Measurements from ENCODE around the gene POLG. TPM values are rescaled to one million over a fixed set of nuclear protein-coding genes. Genes with fewer than 3 reads are reported as not detected.

Gene POLG
- total RNA-seq, 1 donor, result 84.7 TPM

- Histone ChIP-seq H3K27me3 (ENCODE audit: insufficient read depth, low read length) (peaks cover 95% of the 10 kb centered on the region), H3K9me3 (ENCODE audit: low read depth, low read length) (no peaks in the 10 kb centered on the region), H3K4me1 (ENCODE audit: insufficient read depth, low read length) (peaks cover 40% of the 10 kb centered on the region), H3K4me3 (ENCODE audit: low read length) (no peak overlapping the region)
These were observed 29.7 kb upstream of the POLG start for GRCh38 chr15:89364341-89364740.

- Histone ChIP-seq H3K4me1 (ENCODE audit: insufficient read depth, low read length) (peaks cover 46% of the 10 kb centered on the region), H3K9me3 (ENCODE audit: low read depth, low read length) (no peaks in the 10 kb centered on the region), H3K27me3 (ENCODE audit: insufficient read depth, low read length) (peaks cover 94% of the 10 kb centered on the region), H3K4me3 (ENCODE audit: low read length) (no peak overlapping the region)
These were observed 29.1 kb upstream of the POLG start for GRCh38 chr15:89363770-89364169.

GRCh38 chr15:89363133-89363532, 28.5 kb upstream of the POLG start:
- Histone ChIP-seq H3K4me1 (ENCODE audit: insufficient read depth, low read length) (peaks cover 51% of the 10 kb centered on the region), H3K27me3 (ENCODE audit: insufficient read depth, low read length) (peaks cover 94% of the 10 kb centered on the region), H3K9me3 (ENCODE audit: low read depth, low read length) (no peaks in the 10 kb centered on the region), H3K4me3 (ENCODE audit: low read length) (no peak overlapping the region)

GRCh38 chr15:89362203-89363101, 27.8 kb upstream of the POLG start:
- no peak overlapping the region for H3K4me3 ChIP-seq (ENCODE audit: low read length)
- no peaks in the 10 kb centered on the region for H3K9me3 ChIP-seq (ENCODE audit: low read depth, low read length)
- H3K27me3 ChIP-seq (ENCODE audit: insufficient read depth, low read length), result peaks cover 95% of the 10 kb centered on the region
- H3K4me1 ChIP-seq (ENCODE audit: insufficient read depth, low read length), result peaks cover 50% of the 10 kb centered on the region

- H3K9me3 ChIP-seq (ENCODE audit: low read depth, low read length), result no peaks in the 10 kb centered on the region
- H3K4me3 ChIP-seq (ENCODE audit: low read length), result no peak overlapping the region
These were observed 27.0 kb upstream of the POLG start for GRCh38 chr15:89361451-89362202.

GRCh38 chr15:89360294-89360971, 25.8 kb upstream of the POLG start:
- Histone ChIP-seq H3K4me1 (ENCODE audit: insufficient read depth, low read length) (peaks cover 44% of the 10 kb centered on the region), H3K9me3 (ENCODE audit: low read depth, low read length) (no peaks in the 10 kb centered on the region), H3K4me3 (ENCODE audit: low read length) (no peak overlapping the region), H3K27me3 (ENCODE audit: insufficient read depth, low read length) (peaks cover 93% of the 10 kb centered on the region)

More at GRCh38 chr15:89361451-89362202, 27.0 kb upstream of the POLG start:
- peaks cover 95% of the 10 kb centered on the region for H3K27me3 ChIP-seq (ENCODE audit: insufficient read depth, low read length)
- peaks cover 44% of the 10 kb centered on the region for H3K4me1 ChIP-seq (ENCODE audit: insufficient read depth, low read length)

DNA sequence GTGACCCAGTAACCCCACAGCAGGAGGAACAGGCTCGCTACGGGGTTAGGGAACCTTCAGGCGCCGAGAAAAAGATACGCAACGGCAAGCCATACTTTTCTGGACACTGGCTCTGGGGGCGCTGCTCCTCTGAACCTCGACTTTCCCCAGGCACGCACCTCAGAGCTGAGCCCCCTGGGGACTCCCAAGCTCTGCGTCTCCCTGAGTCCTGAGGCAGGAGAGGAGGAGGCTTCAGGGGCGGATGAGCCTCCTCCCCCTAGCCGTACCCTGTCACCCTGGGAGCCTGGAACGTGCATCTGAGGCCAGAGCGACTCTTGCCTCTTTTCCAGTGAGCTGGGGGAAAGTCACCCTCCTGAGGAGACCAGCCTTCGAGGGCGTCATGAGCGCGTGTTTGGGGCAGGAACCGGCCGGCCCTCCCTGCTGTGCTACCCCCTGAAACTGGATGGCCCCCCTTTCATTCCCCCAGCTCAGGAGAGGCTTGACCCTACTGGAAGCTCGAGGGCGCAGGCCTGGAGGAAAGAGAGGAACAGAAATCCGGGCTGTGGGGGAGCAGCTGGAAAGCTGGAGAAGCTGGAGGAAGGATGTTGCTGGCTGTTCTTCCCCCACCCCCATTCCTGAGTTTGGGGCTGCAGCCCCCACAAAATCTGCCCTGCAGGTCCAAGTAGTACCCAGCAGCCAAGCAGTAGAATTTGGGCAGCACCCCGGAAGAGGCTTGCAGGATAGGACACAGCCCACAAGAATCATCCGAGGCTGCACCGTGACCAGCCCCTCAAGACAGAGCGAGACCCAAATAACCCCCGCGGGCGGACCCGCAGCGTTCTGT, 25.1 kb upstream of the POLG start:
- Histone ChIP-seq H3K4me3 (ENCODE audit: low read length) (no peak overlapping the region), H3K27me3 (ENCODE audit: insufficient read depth, low read length) (peaks cover 91% of the 10 kb centered on the region), H3K9me3 (ENCODE audit: low read depth, low read length) (no peaks in the 10 kb centered on the region), H3K4me1 (ENCODE audit: insufficient read depth, low read length) (peaks cover 43% of the 10 kb centered on the region)

GRCh38 chr15:89358755-89359439, 24.3 kb upstream of the POLG start:
- Histone ChIP-seq H3K9me3 (ENCODE audit: low read depth, low read length) (no peaks in the 10 kb centered on the region), H3K4me1 (ENCODE audit: insufficient read depth, low read length) (peaks cover 36% of the 10 kb centered on the region), H3K4me3 (ENCODE audit: low read length) (peak overlapping the region; percentile 28), H3K27me3 (ENCODE audit: insufficient read depth, low read length) (peaks cover 87% of the 10 kb centered on the region)

GRCh38 chr15:89358435-89358754, 23.8 kb upstream of the POLG start:
- Histone ChIP-seq H3K4me1 (ENCODE audit: insufficient read depth, low read length) (peaks cover 31% of the 10 kb centered on the region), H3K9me3 (ENCODE audit: low read depth, low read length) (no peaks in the 10 kb centered on the region), H3K27me3 (ENCODE audit: insufficient read depth, low read length) (peaks cover 85% of the 10 kb centered on the region), H3K4me3 (ENCODE audit: low read length) (no peak overlapping the region)

GRCh38 chr15:89356634-89357298, 22.1 kb upstream of the POLG start:
- H3K27me3 ChIP-seq (ENCODE audit: insufficient read depth, low read length), result peaks cover 72% of the 10 kb centered on the region

GRCh38 chr15:89353991-89354390, 19.4 kb upstream of the POLG start:
- H3K9me3 ChIP-seq (ENCODE audit: low read depth, low read length), result no peaks in the 10 kb centered on the region
- no peak overlapping the region for H3K4me3 ChIP-seq (ENCODE audit: low read length)
- H3K4me1 ChIP-seq (ENCODE audit: insufficient read depth, low read length), result peaks cover 8% of the 10 kb centered on the region
- H3K27me3 ChIP-seq (ENCODE audit: insufficient read depth, low read length), result peaks cover 44% of the 10 kb centered on the region

More at GRCh38 chr15:89356634-89357298, 22.1 kb upstream of the POLG start:
- Histone ChIP-seq H3K4me3 (ENCODE audit: low read length) (no peak overlapping the region), H3K4me1 (ENCODE audit: insufficient read depth, low read length) (peaks cover 15% of the 10 kb centered on the region), H3K9me3 (ENCODE audit: low read depth, low read length) (no peaks in the 10 kb centered on the region)

DNA sequence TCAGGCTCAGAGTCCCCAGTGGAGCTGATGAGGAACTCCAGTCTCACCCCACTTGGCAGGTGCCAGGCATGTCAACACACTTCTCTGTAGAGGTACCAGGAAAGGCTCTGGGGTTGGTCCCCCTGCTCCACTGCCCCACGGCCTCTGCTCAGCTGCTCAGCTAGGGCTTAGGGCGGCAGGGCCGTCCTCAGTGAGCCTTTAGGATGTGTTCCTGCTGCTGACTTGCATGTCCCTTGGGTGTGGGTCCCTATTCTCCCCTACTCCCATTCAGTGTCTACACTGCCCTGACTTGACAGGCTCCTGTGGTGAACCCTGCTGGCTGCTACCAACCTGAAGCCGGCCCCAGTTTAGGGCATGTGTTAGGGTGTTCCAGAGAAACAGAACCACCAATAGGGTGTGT, 17.9 kb upstream of the POLG start:
- no peak overlapping the region for H3K4me3 ChIP-seq (ENCODE audit: low read length)

DNA sequence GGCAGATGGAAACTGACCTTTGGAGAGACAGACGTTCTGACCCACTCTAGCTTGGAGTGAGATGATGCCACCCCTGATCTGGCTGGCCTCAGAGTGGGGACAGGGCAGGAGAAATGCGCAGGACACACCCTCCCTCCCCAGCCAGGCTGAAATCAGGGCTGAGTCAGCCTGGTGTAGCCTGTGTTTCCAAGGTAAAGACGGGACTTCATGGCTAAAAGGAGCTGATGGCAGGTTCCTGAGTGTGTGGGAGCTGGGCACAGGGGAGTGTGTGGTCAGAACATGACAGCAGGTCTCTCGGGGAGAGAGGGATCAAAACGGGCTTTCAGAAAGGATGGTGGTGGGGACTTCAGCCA, 14.6 kb upstream of the POLG start:
- H3K27me3 ChIP-seq (ENCODE audit: insufficient read depth, low read length), result peaks cover 12% of the 10 kb centered on the region
- H3K4me1 ChIP-seq (ENCODE audit: insufficient read depth, low read length), result no peaks in the 10 kb centered on the region
- no peaks in the 10 kb centered on the region for H3K9me3 ChIP-seq (ENCODE audit: low read depth, low read length)
- H3K4me3 ChIP-seq (ENCODE audit: low read length), result no peak overlapping the region

More for the DNA sequence above, 17.9 kb upstream of the POLG start:
- H3K4me1 ChIP-seq (ENCODE audit: insufficient read depth, low read length), result no peaks in the 10 kb centered on the region
- H3K27me3 ChIP-seq (ENCODE audit: insufficient read depth, low read length), result peaks cover 33% of the 10 kb centered on the region
- H3K9me3 ChIP-seq (ENCODE audit: low read depth, low read length), result no peaks in the 10 kb centered on the region

Measured in mononuclear cell (primary cell).